ENCODE data around the gene GPR34.
"Not testable (repeated sequence)": the region's sequence is repeated elsewhere in the genome, so short reads cannot be mapped to it uniquely, and the experiment has no call there.

GPR34 gene, protein sequence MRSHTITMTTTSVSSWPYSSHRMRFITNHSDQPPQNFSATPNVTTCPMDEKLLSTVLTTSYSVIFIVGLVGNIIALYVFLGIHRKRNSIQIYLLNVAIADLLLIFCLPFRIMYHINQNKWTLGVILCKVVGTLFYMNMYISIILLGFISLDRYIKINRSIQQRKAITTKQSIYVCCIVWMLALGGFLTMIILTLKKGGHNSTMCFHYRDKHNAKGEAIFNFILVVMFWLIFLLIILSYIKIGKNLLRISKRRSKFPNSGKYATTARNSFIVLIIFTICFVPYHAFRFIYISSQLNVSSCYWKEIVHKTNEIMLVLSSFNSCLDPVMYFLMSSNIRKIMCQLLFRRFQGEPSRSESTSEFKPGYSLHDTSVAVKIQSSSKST

DNA sequence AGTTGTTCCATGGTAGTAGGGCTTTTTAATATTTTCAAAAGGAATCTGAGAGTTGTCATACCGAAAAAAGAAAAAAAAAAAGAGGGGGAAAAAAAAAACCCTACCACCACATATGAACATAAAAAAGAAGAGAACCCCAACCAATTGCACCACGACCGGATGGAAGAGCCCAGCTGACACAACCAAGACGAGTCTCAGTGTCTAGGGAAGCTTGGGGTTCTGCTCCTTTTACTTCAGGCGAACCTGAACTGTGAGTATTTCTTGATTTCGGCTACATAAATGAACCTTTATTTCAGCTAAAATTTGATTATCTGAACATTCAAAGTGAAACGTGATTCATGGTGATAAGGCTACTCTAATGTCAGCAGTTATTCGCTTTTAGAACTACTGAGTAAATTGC lies at the start of gene GPR34:
Gene GPR34, plus strand, starts transcription at position 139 of the 400 bp plus-strand sequence. CDS start 6,661 bp downstream, outside the sequence.
- no peak for DNase-seq (ENCODE audit: low spot score)

DNA sequence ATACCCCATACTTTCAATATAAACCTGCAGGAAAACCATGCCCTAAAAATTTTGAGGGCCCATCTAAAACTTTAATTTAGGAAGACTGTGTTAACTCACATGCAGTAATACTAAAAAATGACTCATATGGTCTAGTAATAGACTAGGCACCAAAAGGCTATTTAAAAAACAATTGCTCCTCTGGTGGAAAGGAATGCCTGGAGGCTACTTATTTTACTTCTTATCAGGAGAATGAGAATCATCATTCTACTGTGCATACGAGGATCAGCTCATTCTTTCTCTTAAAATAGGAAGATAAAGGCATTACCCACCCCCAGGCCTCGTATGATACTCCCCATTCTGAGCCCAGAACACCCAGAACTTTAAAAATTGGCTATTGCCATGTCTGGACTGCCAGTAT lies 42.6 kb upstream of the GPR34 start:
- DNase-seq (ENCODE audit: low spot score) = not testable (repeated sequence)

DNA sequence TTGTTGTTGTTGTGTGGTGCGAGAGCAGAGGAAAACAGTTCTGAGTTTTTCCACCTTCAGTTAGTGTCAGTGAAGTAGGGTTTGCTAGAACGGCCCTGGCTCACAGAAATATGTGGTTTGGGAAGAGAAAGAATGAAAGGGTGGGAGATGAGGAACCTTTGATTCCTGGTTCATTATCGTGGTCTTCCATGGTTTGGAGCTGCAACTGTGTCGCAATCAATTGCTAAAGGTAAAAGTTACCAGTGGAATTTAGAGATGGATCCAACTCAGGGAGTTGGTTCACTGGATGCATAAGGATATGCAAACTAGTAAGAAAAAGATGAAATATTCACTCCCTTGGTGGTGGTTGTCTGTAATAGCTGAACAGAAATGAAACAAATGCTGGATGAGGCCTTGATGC lies 35.6 kb upstream of the GPR34 start:
- no peak for DNase-seq (ENCODE audit: low spot score)

DNA sequence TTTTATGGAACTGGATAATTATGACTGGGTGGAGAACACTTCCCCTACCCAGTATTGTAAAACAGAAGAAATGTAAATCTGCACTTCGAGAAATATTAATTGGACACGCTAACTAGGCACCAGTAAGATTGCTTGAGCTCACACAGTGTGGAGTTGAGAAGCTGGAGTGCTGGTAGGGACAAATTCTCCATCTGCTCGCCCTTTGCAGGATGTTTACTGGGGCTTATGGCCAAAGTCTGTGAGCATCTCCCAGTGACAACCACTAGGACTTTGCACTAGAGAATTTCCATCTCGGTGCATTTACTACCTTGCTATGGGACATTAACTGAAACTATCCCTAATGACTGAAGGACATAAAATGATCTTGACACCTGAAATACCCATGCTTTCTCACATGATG lies 33.7 kb upstream of the GPR34 start:
- no peak for DNase-seq (ENCODE audit: low spot score)

DNA sequence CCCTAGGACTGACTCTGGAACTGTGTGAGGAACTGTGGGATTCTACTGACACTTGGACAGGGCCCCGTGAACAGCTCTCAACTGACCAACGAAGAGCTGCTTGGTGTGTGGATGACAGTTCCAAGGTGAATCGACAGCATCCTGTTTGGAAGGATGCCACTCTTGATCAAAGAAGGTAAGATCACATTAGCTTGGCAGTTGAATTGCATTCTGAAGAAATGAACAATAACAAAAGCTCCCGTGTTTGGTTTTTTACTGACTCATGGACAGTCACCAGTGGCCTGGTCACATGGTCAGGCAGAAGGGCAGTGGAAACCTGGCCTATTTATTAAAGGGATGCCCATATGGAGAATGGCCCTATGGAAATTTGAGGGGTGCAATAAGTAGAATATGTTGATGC lies 33.1 kb upstream of the GPR34 start:
- no peak for DNase-seq (ENCODE audit: low spot score)

DNA sequence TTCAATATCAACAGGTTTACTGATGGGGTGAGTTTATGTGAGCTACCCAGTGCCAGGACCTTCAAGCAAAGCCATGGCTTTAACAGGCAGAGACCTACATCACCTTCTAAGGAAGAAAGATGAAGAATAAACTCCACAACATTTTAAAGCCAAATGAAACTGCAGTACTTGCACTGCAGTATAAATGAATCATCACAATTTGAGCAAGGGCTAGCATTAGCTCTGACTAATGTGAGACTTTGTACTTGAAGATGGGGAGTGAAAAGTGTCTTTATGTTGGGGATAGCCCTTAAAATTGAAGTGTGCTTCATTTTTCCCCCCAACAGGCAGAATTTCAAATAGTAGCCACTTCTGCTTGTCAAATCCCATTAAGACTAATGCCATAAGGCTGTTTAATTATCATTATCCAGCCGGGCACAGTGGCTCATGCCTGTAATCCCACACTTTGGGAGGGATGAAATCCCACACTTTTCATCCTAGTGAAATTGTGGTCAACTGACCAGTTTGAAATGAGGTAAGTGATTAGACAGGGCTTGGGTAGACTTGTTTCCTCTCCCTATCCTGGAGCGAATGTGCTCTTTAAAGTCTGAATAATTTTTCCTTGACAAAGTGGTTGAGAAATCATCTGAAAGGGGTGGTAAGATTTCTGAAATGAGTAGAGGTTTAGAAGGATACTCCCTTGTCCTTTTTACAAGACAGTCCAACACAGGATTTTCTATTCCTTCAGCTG lies 27.2 kb upstream of the GPR34 start:
- DNase-seq (ENCODE audit: low spot score) = no peak

DNA sequence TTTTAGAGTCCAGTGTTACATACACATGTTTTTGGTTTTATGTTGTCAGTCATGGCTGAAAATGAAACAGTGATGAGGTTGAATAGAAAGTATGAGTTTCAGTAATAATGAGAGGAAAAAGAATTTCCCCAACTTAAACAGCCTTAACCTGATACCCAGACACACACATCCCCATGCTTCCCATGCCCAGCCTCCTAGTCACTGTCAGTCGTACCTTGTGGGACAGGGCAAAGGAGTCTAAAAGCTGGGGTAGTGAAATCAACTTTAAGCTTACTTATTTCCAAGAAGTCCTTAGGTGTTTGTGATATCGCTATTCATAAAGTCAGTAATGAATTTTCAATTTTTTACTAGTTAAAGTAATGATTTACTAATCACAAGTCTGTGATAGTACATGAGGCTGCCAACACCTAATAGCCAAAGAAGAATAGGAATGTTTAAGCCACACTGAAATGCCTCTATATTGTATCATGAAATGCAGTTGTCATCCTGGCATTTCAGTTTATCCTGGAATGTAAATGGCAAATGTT lies 24.3 kb upstream of the GPR34 start:
- no peak for DNase-seq (ENCODE audit: low spot score)

DNA sequence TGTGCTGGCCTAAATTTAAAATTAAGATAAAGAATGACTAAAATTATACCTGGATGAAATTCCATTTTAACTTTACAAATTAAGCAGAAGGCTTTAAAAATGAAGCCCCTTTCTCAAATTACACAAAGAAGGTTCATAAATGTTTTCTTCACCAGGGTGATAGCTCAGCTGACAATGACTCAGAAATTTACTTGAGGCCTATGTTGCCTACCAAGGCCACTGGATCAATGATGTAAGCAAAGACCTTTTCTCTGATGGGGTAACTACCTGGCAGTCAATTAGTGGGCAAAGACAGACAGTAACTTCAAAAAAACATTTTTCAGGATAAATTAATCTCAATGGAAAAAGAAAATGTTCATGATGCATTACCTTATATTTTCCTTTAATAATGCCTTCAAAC lies 23.9 kb upstream of the GPR34 start:
- DNase-seq (ENCODE audit: low spot score) = no peak

DNA sequence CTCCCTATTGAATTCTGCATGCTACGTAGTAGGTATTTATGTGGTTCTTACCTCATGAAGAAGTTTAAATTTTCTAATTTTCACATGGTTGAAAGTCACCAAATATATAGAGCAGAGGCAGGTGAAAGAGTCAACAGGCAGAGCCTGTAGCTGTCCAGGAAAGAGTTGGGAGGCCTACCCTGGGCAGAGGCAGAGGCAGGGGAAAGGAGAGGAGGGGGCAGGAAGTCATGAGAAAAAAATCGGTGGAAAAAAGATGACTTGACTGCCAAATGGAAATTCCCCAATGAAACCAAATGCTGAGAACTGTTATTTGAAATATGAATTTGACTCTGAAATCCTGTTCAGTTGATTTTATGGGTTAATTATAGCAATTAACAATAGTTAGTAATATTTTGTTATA lies 23.1 kb upstream of the GPR34 start:
- no peak for DNase-seq (ENCODE audit: low spot score)

DNA sequence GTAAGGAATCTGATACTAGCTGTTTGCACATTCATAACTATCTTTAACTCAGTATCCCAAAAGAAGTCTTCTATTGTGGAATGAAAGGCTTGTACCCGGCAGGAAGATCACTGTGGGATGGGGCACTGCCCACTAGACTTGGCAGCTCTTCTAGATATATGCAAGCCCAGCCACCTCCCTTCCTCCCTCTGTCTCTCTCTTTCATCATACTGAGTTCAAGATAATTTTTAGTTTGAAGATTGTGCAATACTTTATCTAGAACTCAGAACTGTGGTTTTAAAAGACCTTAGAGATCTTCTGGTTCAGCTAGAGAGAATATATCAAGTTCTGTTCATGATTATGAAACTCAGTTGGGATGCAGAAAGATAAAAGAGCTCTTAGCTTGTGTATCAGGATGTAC lies 22.5 kb upstream of the GPR34 start:
- DNase-seq (ENCODE audit: low spot score) = no peak

DNA sequence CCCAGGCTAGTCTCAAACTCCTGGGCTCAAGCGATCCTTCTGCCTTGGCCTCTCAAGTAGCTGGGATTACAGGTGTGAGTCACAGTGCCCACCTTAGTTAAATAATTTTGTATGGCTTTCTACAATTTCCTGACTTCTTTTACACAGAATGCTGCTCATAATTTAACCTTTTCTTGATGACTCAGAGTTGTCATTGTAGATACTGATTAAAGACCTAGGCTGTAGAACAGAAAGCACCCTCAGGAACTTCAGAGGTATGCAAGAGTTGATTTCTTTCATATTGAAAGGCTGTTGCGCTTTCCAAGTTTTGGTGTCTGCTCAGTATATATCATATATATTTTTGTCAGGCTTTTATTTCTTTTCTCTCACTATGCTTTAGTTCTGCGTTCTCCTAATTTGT lies 21.1 kb upstream of the GPR34 start:
- DNase-seq (ENCODE audit: low spot score) = no peak

DNA sequence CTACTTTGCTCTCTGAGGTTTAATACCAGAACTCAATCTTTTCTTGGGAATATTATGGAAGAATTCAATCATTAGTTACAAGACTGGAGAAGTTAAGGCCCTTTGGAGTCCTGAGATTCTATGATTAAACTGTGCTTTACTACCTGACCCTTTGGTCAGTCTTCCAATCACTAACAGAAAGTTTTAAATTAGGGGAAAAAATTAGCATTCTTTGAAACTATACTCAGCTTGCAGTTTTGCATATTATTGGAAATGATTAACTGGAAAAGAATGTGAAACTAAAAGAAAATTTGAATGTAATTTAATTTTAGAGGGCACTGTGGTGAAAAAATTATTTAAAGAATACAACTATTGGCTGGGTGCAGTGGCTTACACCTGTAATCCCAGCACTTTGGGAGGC lies 18.7 kb upstream of the GPR34 start:
- DNase-seq (ENCODE audit: low spot score) = no peak

DNA sequence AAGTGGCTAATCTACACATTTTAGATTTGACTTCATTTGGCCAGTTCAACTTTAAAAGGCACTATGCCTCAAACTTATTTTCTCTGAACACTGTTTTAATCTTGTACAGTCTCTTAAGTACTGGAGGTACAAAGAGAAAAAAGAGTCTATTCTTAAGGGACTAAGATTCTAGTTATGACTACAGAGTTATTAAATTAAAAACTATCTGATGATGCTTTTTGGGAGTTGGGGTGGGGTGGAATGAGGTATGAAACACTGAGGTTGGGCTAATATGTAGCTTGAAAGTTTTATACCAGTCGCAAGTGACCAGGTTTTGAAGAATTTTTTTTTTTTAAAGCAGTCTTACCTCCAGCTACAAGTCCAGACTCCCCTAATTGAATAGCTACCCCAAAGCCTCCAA lies 17.7 kb upstream of the GPR34 start:
- DNase-seq (ENCODE audit: low spot score) = no peak

DNA sequence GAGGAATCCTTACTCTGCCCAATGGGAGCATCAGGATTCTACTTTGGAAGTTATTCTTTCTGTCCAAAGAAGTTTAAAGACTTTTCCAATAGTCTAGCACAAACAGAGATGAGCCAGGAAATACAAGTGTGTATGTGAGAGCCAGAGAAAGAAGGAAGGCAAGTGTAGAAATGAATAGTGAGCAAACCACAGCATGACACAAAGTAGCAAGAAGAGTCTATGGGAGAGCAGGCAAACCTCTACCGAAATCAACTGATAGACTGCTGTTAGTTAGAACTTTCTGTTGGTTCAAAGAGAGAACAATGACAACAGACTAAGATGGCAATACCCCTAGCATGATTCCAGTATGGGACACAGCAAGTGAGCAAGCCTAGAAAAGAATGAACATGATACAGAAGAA lies 16.1 kb upstream of the GPR34 start:
- DNase-seq (ENCODE audit: low spot score) = no peak

DNA sequence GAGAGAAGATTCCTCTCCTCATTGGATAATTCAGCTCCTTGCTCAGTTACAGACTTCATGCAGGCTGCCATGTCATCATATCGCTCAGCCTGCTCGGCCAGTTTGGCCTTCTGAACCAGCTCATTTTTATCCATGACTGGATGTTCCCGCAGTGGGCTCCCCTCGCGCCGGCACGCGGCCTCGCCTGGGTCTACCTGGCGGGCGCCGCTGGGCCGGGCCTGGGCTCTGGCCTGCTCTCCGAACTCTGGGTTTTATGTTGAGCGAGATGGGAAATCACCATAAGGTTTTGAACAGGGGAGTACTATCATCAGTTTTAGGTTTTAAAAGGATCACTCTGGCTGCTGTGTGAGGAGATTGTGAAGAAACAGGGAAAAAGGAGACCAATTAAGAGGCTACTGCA lies 12.4 kb upstream of the GPR34 start:
- DNase-seq (ENCODE audit: low spot score) = not testable (repeated sequence)

DNA sequence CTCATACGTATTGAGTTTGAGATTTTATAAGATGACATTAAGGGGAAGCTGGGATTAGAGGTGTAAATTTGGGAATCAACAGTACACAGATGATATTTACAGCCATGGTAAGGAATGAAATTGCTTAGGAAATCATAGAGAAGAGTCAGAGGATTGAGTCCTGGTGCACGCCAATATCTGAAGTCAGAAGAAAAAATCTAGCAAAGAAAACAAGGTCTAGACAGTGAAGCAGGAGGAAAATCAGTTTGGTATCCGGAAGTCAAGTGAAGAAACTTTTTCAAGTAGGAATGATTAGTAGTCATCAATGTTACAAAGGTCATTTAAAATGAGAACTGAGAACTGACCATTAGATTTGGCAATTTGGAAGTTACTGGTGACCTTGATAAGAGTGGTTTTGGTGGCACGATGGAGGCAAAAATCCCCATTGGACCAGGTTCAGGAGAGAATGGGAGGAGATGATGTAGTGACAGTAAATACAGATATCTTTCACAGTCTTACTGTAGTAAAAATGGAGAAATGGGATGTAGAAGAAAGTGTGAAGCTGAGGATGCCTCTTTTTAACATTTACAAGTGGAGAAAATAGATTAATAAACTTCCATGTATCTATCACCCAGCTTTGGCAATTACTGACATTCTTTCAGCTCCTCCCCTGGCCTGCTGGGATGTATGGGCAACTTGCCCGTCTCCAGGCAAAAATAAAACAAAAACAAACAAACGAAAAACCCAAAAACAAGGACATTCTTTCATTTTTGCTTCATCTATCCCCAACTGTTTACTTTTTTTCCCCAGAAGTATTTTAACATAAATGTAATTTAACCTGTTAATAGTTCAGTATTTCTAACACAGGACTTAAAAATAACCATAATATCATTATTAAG lies 11.4 kb upstream of the GPR34 start:
- DNase-seq (ENCODE audit: low spot score) = no peak

DNA sequence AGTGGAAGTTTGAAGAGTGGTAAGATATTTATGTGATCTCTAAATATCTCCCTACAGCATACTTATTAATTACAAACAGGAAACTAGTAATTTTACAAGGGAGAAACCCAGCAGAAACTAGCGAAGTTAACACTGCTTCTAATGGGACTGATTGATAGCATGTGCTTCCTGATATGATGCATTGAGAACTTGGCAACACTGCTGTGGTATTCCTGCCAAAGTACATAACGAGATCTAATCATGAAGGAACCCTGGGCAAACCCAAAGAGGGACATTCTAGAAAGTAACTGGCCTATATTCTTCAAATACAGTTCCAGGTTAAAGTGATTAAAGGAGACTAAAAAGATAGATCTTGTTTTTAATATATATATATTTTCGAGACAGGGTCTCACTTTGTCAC lies 4.6 kb upstream of the GPR34 start:
- DNase-seq (ENCODE audit: low spot score) = no peak

DNA sequence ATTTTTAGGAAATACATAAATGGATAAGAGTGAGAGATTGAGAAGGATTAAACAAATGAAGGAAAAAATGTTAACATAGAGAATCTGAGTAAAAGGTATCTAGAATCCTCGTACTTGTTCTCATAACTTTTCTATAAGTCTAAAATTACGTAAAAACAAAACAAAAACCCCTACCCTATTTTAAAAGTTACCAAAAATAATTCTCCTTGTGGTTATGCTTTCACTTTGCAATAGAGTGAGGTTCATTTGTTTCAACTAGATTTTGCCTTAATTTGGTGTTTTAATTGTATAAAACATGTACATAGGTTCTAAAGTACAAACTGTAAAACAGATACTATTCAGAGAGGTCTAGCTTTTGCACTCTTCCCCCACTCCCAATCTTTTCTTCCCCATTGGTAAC lies 3.8 kb upstream of the GPR34 start:
- DNase-seq (ENCODE audit: low spot score) = no peak

DNA sequence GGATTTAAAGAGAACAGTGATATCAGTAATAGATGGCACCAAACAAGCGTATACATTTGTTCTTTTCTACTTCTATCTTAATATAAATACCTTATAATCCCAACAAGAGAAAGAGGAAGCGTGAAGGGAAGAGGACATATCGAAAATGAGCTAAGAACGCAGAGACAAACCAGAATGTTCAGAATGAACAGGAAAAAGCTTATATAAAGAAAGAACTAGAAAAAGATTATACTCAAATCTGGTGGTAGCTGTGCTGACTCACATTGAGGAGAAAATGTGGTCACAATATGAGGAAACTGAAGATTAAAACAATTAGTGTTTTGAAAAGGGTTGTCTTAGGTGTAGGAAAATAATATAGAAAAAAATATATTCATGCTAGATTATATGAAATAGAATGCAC lies 2.0 kb upstream of the GPR34 start:
- DNase-seq (ENCODE audit: low spot score) = no peak

DNA sequence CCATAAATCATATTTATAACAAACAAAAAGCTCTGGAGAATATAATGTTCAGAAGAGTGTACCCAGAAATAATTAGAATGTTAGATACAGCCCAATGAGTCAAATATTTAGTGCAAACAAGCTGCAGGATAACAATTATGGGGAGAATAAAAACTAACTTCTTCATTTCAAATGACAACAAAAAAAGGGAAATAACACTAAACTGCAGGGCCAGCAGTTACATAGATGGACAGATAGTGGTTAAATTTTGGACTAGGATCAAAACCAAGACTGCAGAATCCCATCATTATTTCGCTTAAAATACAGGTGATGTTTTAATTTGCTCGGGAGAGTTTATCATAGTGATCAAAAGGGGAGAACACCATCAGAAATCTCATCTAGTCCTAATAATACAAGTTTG lies 617 bp upstream of the GPR34 start:
- DNase-seq (ENCODE audit: low spot score) = no peak

DNA sequence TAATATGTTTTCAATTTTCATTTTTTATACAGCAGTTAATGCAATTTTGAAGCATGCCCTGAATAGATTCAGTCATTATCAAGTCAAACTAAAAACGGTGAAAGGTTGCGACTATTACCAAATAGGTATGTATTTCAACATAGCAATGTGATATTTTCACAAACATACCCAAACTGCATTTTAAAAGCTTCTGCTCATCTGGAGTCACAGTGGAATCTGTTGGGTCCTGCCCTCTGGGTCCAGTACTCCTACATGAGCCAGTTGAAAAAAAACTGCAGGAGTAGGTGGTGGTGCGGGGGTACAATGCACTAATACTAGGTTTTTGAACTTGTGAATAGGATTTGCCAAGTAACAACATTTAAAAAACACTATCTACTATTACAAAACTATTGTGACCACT lies 938 bp downstream of the GPR34 start:
- no peak for DNase-seq (ENCODE audit: low spot score)

DNA sequence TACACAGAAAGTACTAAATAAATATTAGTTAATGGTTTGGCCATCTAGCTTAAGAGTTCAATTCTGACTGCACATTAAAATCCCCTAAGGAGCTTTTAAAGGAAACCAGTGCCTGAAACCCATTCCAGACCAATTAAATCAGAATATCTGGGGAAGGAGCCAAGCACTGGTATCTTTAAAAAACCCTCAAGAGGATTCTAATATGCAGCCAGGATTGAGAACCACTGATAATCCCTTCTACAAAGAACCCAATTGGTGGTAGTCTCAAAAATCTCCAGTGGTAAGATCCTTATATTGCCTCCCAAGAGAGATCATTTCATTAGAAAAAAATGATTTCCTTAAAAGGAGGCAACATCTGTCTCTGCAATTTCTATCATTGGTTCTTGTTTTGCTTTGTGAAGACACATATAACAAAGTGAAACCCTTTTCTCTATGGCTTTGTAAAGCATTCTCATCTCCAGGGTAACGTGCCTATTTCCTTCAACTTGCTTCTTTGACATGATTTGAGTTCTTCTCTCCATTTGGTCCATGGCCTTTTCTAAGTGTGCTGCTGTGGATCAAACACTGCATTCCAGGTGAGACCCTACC lies 3.5 kb downstream of the GPR34 start:
- DNase-seq (ENCODE audit: low spot score) = no peak

Measured in NAMALWA (cell line).